CD4-positive, alpha-beta T cell treated with Interleukin-4 for 1 hour (primary cell): ENCODE measurements around the gene PAK4.
"Not testable (repeated sequence)": the region's sequence is repeated elsewhere in the genome, so short reads cannot be mapped to it uniquely, and the experiment has no call there.

Experiments used
- DNase-seq, 2 donors: peaks; one replicate each; pipeline ENCODE4 v3.0.0-alpha.2; 2020 to 2022

PAK4 gene

GRCh38 chr19:39130337-39131254 lies 5.0 kb downstream of the PAK4 start:
- DNase-seq, result no peak

GRCh38 chr19:39131255-39131755 lies 5.7 kb downstream of the PAK4 start:
- no peak for DNase-seq

- DNase-seq, result no peak
Observed at GRCh38 chr19:39132344-39132969, 6.9 kb downstream of the PAK4 start.

- DNase-seq, result no peak
Observed at GRCh38 chr19:39133431-39134270, 8.1 kb downstream of the PAK4 start.

GRCh38 chr19:39135701-39136100 lies 10.1 kb downstream of the PAK4 start:
- no peak for DNase-seq

GRCh38 chr19:39136225-39136940 lies 10.8 kb downstream of the PAK4 start:
- no peak for DNase-seq

- DNase-seq, result no peak
Observed at GRCh38 chr19:39137131-39137530, 11.5 kb downstream of the PAK4 start.

GRCh38 chr19:39138221-39139211 lies 12.9 kb downstream of the PAK4 start:
- DNase-seq, result no peak

- DNase-seq, result no peak
Observed at GRCh38 chr19:39139305-39139874, 13.8 kb downstream of the PAK4 start.

GRCh38 chr19:39139971-39140453 lies 14.4 kb downstream of the PAK4 start:
- DNase-seq, result no peak

- no peak for DNase-seq
Observed at GRCh38 chr19:39140594-39140993, 15.0 kb downstream of the PAK4 start.

GRCh38 chr19:39141929-39142328 lies 16.3 kb downstream of the PAK4 start:
- no peak for DNase-seq

- no peak for DNase-seq
Observed at GRCh38 chr19:39142630-39143029, 17.0 kb downstream of the PAK4 start.

- DNase-seq, result not testable (repeated sequence)
Observed at GRCh38 chr19:39143757-39144289, 18.2 kb downstream of the PAK4 start.

GRCh38 chr19:39144290-39145071 lies 18.9 kb downstream of the PAK4 start:
- no peak for DNase-seq

- no peak for DNase-seq
Observed at GRCh38 chr19:39145180-39145953, 19.8 kb downstream of the PAK4 start.

- DNase-seq, result no peak
Observed at GRCh38 chr19:39146091-39146490, 20.5 kb downstream of the PAK4 start.

- DNase-seq, result no peak
Observed at GRCh38 chr19:39146686-39147450, 21.3 kb downstream of the PAK4 start.
